Measurements from ENCODE around the gene EML4.

DNA sequence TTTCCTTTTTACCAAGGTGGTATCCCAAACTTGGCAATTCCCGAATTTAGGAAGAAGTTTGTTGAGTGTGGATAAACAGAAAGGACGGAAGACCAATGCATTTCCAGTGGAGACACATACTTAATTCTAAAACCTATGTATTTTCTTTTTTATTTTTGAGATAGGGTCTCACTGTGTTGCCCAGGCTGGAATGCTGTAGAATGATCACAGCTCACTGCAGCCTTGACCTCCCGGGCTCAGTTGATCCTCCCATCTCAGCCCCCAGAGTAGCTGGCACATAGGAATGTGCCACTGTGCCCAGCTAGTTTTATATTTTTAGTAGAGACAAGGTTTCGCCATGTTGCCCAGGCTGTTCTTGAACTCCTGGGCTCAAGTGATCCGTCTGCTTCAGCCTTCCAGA, 101.6 kb downstream of the EML4 start:
- TF ChIP-seq EZH2 (IDR thresholded peaks at IDR 0.05; ENCODE audit: borderline replicate concordance, insufficient read depth, low read depth, low read length, poor library complexity, severe bottlenecking) (no peak), CTCF (IDR thresholded peaks at IDR 0.05) (no peak)
